GM12878 (cell line): Measurements from ENCODE around the gene YEATS2. TPM values are rescaled to one million over a fixed set of nuclear protein-coding genes. Genes with fewer than 3 reads are reported as not detected.

Source experiments
- ATAC-seq: fragments of 200-7000 bp; cut with Tn5 transposase; 3 replicates; pipeline ENCODE4 v1.9.1; 2020; ENCODE audit warnings: mild to moderate bottlenecking, moderate library complexity
- BruUV-seq: library from RNA; stranded (reverse); fragments of 400-500 nt; replicated peaks from 2 replicates; lab custom pipeline; 2021; lab: Mats Ljungman, UMichigan
- CTCF ChIA-PET: fragments of 300-600 bp; sonication (Branson Sonifier 250); formaldehyde crosslinking; extraction: SDS; loops from one replicate; lab custom pipeline; 2021; ENCODE audit warnings: inconsistent platforms; lab: Yijun Ruan, JAX
- POLR2A ChIA-PET: fragments of 350-600 bp; formaldehyde crosslinking; extraction: SDS; loops from one replicate; lab custom pipeline; 2021; ENCODE audit warnings: inconsistent platforms; lab: Charles Lee
- RAD21 ChIA-PET: fragments of 300-600 bp; sonication (Branson Sonifier 250); formaldehyde crosslinking; loops from one replicate; lab custom pipeline; 2023; ENCODE audit warnings: antibody characterized with exemption; ENCODE audit not compliant: unreplicated experiment; lab: Charles Lee
- SMC1A ChIA-PET: fragments of 300-600 bp; sonication (Branson Sonifier 250); formaldehyde crosslinking; loops from one replicate; lab custom pipeline; 2023; ENCODE audit not compliant: unreplicated experiment, uncharacterized antibody; lab: Charles Lee
- DNase-seq: peaks from one replicate; pipeline ENCODE4 v3.0.0-alpha.2; 2011; ENCODE audit warnings: low read depth, low spot score
- FAIRE-seq: peaks from 3 replicates; lab custom pipeline; 2011; peaks lifted over from hg19 to GRCh38; lab: Jason Lieb, UNC
- H2AFZ ChIP-seq: 2 replicates; pipeline ENCODE4 v1.6.0; 2011; ENCODE audit warnings: low read depth, low read length, control low read depth; ENCODE audit not compliant: control insufficient read depth
- H3K27ac ChIP-seq: 2 replicates; pipeline ENCODE4 v1.5.1; 2011; ENCODE audit warnings: control low read depth; ENCODE audit not compliant: control insufficient read depth, insufficient read depth
- H3K27me3 ChIP-seq, 2 experiments: replicated peaks in 1 of 2; 2 replicates each; pipeline versions ENCODE4 v1.6.0 to v1.6.1; 2011; ENCODE audit warnings: low read length in 1 of 2; ENCODE audit not compliant: control insufficient read depth in 2 of 2, insufficient read depth in 2 of 2
- H3K36me3 ChIP-seq, 2 experiments: 2 replicates each; pipeline ENCODE4 v1.5.1; 2011; ENCODE audit warnings: low read length in 1 of 2; ENCODE audit not compliant: control insufficient read depth in 2 of 2, insufficient read depth in 2 of 2
- H3K4me1 ChIP-seq: 2 replicates; pipeline ENCODE4 v1.6.1; 2011; ENCODE audit warnings: mild to moderate bottlenecking, low read length, moderate library complexity, mixed read lengths; ENCODE audit not compliant: control insufficient read depth, insufficient read depth
- H3K4me2 ChIP-seq: 2 replicates; pipeline ENCODE4 v1.6.0; 2011; ENCODE audit warnings: control low read depth; ENCODE audit not compliant: control insufficient read depth, insufficient read depth
- H3K4me3 ChIP-seq: fragments of 200-600 bp; sonication (generic); 2 replicates; pipeline ENCODE4 v1.5.1; 2016
- H3K79me2 ChIP-seq: 2 replicates; pipeline ENCODE4 v1.6.0; 2011; ENCODE audit warnings: low read length; ENCODE audit not compliant: control insufficient read depth, insufficient read depth
- H3K9ac ChIP-seq: 2 replicates; pipeline ENCODE4 v1.8.0; 2011; ENCODE audit warnings: low read length, control low read depth, mixed read lengths; ENCODE audit not compliant: control insufficient read depth, insufficient read depth
- H3K9me3 ChIP-seq: replicated peaks from 3 replicates; pipeline ENCODE4 v1.5.1; 2011; ENCODE audit warnings: mild to moderate bottlenecking, low read length; ENCODE audit not compliant: control insufficient read depth, insufficient read depth
- H4K20me1 ChIP-seq: 2 replicates; pipeline ENCODE4 v1.6.0; 2011; ENCODE audit not compliant: control insufficient read depth, insufficient read depth
- ASH2L ChIP-seq: fragments of 300-600, 200-600 bp; sonication (generic); IDR thresholded peaks from 2 replicates; pipeline ENCODE4 v1.6.1; 2017; ENCODE audit warnings: low read depth, mild to moderate bottlenecking, borderline replicate concordance
- BCL11A ChIP-seq: IDR thresholded peaks from 2 replicates; pipeline ENCODE4 v1.6.1; 2011; ENCODE audit warnings: low read depth, low read length
- CHD1 ChIP-seq: IDR thresholded peaks from 2 replicates; pipeline ENCODE4 v1.6.1; 2012; ENCODE audit warnings: low read depth, low read length, improper control_type of control experiment
- E4F1 ChIP-seq: fragments of 450-650 bp; IDR thresholded peaks from 2 replicates; pipeline ENCODE4 v1.6.1; 2018; ENCODE audit warnings: borderline replicate concordance, mild to moderate bottlenecking; ENCODE audit not compliant: partially characterized antibody
- KAT2A ChIP-seq: conservative IDR thresholded peaks from 2 replicates; pipeline ENCODE4 v1.6.1; 2011; ENCODE audit warnings: low read depth, low read length; ENCODE audit not compliant: control insufficient read depth
- MTA2 ChIP-seq: fragments of 450-650 bp; IDR thresholded peaks from 2 replicates; pipeline ENCODE4 v1.6.1; 2016; ENCODE audit warnings: low read depth, mild to moderate bottlenecking, moderate library complexity
- in situ Hi-C: fragments of 300-500 bp; cut with MboI; formaldehyde crosslinking; loops from 9 replicates; pipeline ENCODE4 v1.14.3; 2018; ENCODE audit warnings: mixed read lengths
- intact Hi-C: fragments of 100-400 bp; cut with micrococcal nuclease; formaldehyde crosslinking; loops from one replicate; pipeline ENCODE4 v1.14.2; 2022; ENCODE audit not compliant: unreplicated experiment
- polyA plus RNA-seq, 11 experiments: library from polyadenylated mRNA; depleted of rRNA in 4 of 11; unstranded in 6 of 11; stranded (reverse) in 5 of 11; fragments of >200 nt; fragmentation: Nextera tagmentation in 4 of 11; fragmentation: Illumina TruSeq in 1 of 11; extraction: Ambion mirVana in 4 of 11; extraction: Trizol in 1 of 11; gene quantifications; 1 replicate in 1 of 11; 2 replicates in 10 of 11; pipeline versions ENCODE4 v1.2.1 to v1.2.3, GENCODE V29; 2011 to 2016; ENCODE audit warnings: inconsistent platforms in 2 of 11, missing spikeins in 2 of 11, low read depth in 1 of 11
- total RNA-seq, 4 experiments: library from RNA; depleted of rRNA in 3 of 4; stranded (reverse); fragments of >200 nt in 3 of 4; fragmentation: Illumina TruSeq in 1 of 4; extraction: Trizol in 1 of 4; gene quantifications; 2 replicates each; pipeline versions ENCODE4 v1.2.1 to v1.2.3, GENCODE V29; 2013 to 2021

The YEATS2 gene
- total and polyA plus RNA-seq, 10 of the 15 experiments (the other 5 are each of a cell fraction or from before 2014, with no cell fraction given): 1.9 to 65.3 (median 25.8) TPM

DNA sequence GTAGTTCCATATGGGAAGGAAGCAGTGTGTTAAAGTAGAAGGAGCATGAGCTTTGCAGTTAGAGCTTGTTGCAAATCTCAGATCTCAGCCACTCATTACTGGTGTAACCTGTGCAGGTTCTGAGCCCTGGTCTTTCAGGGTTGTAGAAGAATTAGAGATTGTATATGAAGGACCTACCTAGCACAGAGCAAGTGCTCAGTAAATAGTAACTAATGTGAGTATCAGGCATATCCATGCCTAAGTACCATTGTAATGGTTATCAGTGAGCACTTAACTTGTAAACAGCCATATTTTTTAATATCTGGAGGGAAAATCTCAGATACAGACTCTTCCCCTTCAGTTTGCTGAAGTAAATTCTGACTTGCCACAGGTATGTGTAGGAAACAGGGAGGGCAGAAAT, 68.5 kb downstream of the YEATS2 start:
- Histone ChIP-seq H3K4me3 (no peak overlapping the region), H3K79me2 (no peaks in the 10 kb centered on the region), H2AFZ (no peak overlapping the region), H3K27me3 (no peaks in the 10 kb centered on the region), H3K9ac (no peak overlapping the region), H3K36me3 (peaks cover 3 to 20% of the 10 kb centered on the region in 2 experiments; a peak in 3 of 4 replicates), H4K20me1 (no peaks in the 10 kb centered on the region), H3K9me3 (no peaks in the 10 kb centered on the region), H3K4me2 (no peak overlapping the region), H3K4me1 (no peaks in the 10 kb centered on the region), H3K27ac (no peak overlapping the region)
- intact Hi-C loops (loop anchor here (2.0 to 10.0 kb wide), 3 partner anchors 213 to 641 kb away; no protein-coding TSS in a partner anchor), in situ Hi-C loops (loop anchor here (5.0 kb wide), 1 partner anchor 299 kb away; no protein-coding TSS in a partner anchor)
- ChIA-PET CTCF (interaction anchor here (1.0 to 6.5 kb wide), 11 partner anchors 11 to 318 kb away, joined by 3 to 71 read pairs (median 6); no protein-coding TSS in a partner anchor), SMC1A (interaction anchor here (0.6 to 4.4 kb wide), 13 partner anchors 10 to 581 kb away, joined by 3 to 50 read pairs (median 4); partner anchors contain the start of gene YEATS2), RAD21 (interaction anchor here (1.5 to 2.6 kb wide), 4 partner anchors 174 to 317 kb away, joined by 3 to 35 read pairs (median 10); no protein-coding TSS in a partner anchor), POLR2A (interaction anchor here (0.8 kb wide), 1 partner anchor 100 kb away, joined by 6 read pairs; no protein-coding TSS in a partner anchor)
- FAIRE-seq: no peak
- DNase-seq: no peak
- no TSS peak for BruUV-seq
- TF ChIP-seq CHD1 (no peak), MTA2 (no peak), KAT2A (no peak), BCL11A (no peak), E4F1 (no peak), ASH2L (no peak)
- peak; percentile 23; the same call in 2 of the 3 replicates for ATAC-seq
